ENCODE data around the gene LETM1.

The LETM1 gene

GRCh38 chr4:1822568-1823544 is 33.1 kb downstream of the LETM1 start:
- no peak for DNase-seq

GRCh38 chr4:1821679-1822567 is 34.0 kb downstream of the LETM1 start:
- DNase-seq: no peak

GRCh38 chr4:1819816-1820215 is 36.1 kb downstream of the LETM1 start:
- DNase-seq: no peak

- no peak for DNase-seq
These were observed 36.7 kb downstream of the LETM1 start for GRCh38 chr4:1819284-1819683.

- DNase-seq: no peak
These were observed 39.7 kb downstream of the LETM1 start for GRCh38 chr4:1815997-1816860.

GRCh38 chr4:1815096-1815996 is 40.6 kb downstream of the LETM1 start:
- DNase-seq: no peak

GRCh38 chr4:1814453-1814852 is 41.5 kb downstream of the LETM1 start:
- no peak for DNase-seq

- DNase-seq: no peak
These were observed 42.0 kb downstream of the LETM1 start for GRCh38 chr4:1813915-1814314.

- DNase-seq: no peak
These were observed 42.7 kb downstream of the LETM1 start for GRCh38 chr4:1813231-1813630.

- no peak for DNase-seq
These were observed 43.2 kb downstream of the LETM1 start for GRCh38 chr4:1812720-1813119.

- no peak for DNase-seq
These were observed 45.2 kb downstream of the LETM1 start for GRCh38 chr4:1810765-1811164.

GRCh38 chr4:1809754-1810502 is 46.0 kb downstream of the LETM1 start:
- DNase-seq: peak; percentile 94

- DNase-seq: no peak
These were observed 46.9 kb downstream of the LETM1 start for GRCh38 chr4:1808851-1809753.

GRCh38 chr4:1808396-1808795 is 47.6 kb downstream of the LETM1 start:
- DNase-seq: no peak

GRCh38 chr4:1807332-1807777 is 48.6 kb downstream of the LETM1 start:
- DNase-seq: no peak

GRCh38 chr4:1806596-1807331 is 49.2 kb downstream of the LETM1 start:
- DNase-seq: no peak

- DNase-seq: no peak
These were observed 49.8 kb downstream of the LETM1 start for GRCh38 chr4:1806223-1806564.

GRCh38 chr4:1805493-1806222 is 50.3 kb downstream of the LETM1 start:
- no peak for DNase-seq

Data from activated CD8-positive, alpha-beta memory T cell treated with anti-CD3 and anti-CD28 coated beads, Interleukin-2, amount 50 U/mL, for 48 hours (primary cell).